Inferior parietal cortex (tissue), 1 donor: ENCODE results near the gene ST6GALNAC1.
A peak's percentile ranks its signal among the peaks of the same experiment; 100 is the strongest.
"Not testable (repeated sequence)": the region's sequence is repeated elsewhere in the genome, so short reads cannot be mapped to it uniquely, and the experiment has no call there.

Source experiments
- DNase-seq: peaks from one replicate; pipeline ENCODE4 v3.0.0-alpha.2; 2016; ENCODE audit errors: extremely low spot score

The ST6GALNAC1 gene

DNA sequence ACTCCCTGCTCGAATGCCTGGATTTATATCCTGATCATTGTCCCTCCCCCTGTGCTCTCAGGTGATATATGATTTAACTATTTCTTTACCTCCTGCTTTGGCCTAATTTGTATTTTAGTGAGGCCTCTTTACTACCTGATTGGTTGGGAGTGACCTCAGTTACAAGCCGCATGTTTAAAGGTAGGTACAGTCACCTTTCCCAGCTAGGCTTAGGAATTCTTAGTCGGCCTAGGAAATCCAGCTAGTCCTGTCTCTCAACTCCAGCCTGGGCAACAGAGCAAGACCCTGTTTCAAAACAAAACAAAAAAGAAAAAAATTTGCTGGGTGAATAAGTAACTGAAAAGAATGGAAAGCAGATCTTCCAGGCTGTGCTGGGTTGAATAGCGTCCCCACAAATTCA, 31.1 kb downstream of the ST6GALNAC1 start:
- no peak for DNase-seq

DNA sequence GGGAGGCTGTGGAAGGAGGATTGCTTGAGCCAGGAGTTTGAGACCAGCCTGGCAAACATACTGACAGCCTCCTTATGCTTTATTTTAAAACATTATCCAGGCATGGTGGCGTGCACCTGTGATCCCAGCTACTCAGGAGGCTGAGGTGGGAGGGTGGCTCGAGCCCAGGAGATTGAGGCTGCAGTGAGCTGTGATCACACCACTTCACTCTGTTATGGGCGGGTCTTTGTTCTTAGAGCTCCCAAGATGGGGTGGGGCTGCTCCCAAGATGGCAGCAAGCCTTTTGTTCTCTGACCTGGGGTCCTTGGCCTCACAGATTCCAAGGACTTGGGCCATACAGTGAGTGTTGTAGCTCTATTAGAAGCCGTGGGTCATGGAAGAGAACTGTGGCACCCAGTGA, 31.8 kb downstream of the ST6GALNAC1 start:
- no peak for DNase-seq

DNA sequence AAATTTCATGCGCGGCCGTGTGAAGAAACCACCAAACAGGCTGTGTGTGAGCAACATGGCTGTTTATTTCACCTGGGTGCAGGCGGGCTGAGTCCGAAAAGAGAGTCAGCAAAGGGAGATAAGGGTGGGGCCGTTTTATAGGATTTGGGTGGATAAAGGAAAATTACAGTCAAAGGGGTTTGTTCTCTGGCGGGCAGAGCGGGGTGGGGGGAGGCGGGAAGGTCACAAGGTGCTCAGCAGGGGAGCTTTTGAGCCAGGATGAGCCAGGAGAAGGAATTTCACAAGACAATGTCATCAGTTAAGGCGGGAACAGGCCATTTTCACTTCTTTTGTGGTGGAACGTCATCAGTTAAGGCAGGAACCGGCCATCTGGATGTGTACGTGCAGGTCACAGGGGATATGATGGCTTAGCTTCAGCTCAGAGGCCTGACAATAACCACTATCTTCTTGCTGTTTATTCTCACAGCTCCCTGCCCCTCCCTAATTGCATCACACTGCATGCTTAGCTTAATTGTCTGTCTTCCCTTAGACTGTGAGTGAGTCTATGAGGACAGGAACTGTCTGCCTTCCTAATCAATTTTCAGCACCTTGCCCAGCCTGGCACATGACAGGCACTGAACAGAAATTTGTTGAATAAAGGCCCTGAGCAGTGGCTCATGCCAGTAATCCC, 32.3 kb downstream of the ST6GALNAC1 start:
- DNase-seq = not testable (repeated sequence)

DNA sequence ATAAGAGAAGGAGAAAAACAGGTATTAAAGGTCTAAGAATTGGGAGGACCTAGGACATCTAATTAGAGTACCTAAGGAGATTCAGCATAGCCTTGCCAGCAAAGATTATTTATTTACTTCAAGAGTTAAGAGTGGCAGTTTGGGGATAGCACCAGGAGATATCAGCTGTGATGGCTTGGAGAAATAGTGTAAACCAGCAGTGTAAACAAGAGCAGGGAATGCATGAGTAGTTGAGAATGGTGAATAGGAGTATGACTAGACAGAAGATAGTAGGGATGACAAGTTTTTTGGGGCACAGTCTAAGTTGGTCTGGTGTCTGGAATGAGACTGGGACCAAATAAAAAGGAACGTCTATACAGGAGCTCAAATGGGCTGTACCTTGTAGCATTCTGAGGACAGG, 36.9 kb downstream of the ST6GALNAC1 start:
- not testable (repeated sequence) for DNase-seq

DNA sequence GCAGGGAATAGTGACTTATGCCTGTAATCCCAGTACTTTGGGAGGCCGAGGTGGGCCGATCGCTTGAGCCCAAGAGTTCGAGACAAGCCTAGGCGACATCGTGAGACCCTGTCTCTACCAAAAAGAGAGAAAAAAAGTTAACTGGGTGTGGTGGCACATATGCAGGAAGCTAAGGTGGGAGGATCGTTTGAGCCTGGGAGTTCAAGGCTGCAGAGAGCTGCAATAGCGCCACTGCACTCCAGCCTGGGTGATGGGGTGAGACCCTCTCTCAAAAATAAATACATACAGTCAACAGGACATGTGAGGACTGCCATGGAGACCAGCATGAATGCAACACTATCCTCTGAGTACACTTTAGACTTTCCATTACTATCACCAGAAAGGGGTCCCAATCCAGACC, 42.5 kb downstream of the ST6GALNAC1 start:
- no peak for DNase-seq

DNA sequence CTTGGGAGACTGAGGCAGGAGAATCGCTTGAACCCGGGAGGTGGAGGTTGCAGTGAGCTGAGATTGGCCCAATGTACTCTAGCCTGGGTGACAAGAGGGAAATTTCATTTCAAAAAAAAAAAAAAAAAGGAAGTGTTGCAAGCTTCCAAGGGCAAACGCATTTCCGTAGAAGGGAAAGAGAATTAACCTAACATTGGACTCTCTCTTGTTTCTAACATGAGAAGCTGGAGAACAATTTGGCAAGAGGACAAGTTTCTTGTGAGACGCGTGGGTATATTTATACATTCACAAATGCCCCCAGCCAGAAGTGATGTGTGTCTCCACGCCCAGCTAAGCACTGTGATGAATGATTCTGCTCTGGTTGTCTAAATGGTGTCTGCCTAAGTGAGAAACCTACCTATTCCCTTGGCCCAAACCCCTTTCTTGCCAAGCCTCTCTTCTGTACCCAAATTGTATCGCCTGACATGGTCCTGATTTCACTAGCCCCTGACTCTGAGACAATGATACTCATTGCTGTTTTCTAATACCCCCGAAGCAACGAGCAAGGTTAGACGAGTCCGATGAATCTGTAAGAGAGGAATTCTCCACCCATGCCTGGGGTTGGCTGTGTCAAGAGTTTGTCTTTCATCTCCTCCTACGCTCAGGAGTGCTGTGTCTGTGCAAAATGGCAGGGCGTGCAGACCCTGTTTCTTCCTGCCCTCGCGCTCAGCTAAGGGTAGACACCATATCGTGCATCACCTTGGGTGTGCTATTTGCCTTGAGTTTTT, 43.7 kb downstream of the ST6GALNAC1 start:
- no peak for DNase-seq

DNA sequence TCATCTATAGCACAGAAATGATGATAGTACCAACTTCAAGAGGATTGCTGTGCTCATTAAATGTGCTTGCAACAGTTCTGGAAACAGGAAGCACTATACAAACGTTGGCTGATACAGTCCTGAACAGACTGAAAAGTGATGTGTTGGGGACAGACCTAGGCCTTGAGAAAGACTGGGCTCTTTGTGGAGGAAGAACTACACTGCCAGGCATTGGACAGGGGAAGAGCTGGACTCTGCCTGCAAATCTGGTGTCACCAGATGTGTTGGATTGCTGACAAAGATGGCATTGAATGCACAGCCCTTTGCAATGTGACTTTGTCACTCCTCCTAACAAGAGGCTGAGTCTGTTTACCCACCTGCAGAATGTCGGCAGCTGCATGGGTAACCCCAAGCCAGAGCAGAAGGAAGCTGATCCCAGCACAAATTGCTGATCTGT, 45.5 kb downstream of the ST6GALNAC1 start:
- DNase-seq = peak; percentile 38

DNA sequence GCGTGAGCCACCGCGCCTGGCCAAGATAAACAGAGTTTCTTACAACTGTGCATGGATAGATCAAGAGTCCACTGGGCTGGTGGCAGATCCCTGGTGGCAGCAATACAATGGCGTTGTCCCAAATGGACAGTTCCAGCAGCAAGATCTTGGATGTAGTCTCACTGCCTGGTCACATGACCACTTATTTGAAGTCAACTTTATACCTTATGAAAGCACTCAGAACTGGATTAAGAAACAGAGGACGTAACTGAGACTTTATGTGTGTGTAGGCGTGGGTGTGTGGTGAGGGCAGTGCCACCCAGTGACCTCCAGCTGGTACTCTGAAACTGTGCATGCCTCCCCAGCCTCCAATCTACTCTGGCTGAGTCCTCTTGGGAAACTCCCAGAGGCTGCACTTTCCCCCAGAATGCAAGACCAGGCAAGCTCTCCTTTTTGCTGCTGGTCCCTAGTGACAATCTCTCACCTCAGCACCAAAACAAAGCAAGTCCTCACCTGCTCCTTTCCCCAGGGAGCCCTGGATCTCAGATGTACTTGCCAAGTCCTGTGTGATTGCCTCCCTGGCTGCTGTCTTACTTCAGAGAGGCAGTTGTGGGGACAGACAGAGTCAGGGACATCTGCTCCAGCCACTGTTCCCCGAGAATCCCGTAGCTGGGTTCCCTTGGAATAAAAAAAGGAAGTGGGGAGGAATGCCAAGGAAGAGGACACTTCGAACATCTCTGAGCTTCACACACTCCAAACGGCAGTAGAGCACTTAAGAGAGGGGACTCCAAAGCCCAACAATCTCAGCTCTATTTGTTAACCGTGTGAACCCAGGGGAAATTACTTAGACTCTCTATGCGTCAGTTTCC, 46.2 kb downstream of the ST6GALNAC1 start:
- no peak for DNase-seq

DNA sequence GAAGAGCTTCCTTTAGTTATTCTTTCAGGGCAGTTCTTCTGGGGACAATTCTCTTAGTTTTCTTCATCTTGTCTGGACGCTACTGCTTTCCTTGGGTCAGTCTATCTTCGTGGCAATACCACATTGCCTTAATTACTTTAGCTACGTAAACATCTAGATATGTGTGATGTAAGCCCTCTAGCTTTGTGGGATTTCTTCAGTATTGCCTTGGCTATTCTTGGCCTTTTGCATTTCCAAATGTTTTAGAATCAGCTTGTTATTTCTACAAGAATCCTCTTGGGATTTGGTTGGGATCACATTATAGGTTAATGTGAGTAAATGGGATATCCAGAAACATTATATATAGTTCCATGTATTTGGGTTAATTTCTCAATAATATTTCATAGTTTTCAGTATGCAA, 48.9 kb downstream of the ST6GALNAC1 start:
- DNase-seq = no peak

DNA sequence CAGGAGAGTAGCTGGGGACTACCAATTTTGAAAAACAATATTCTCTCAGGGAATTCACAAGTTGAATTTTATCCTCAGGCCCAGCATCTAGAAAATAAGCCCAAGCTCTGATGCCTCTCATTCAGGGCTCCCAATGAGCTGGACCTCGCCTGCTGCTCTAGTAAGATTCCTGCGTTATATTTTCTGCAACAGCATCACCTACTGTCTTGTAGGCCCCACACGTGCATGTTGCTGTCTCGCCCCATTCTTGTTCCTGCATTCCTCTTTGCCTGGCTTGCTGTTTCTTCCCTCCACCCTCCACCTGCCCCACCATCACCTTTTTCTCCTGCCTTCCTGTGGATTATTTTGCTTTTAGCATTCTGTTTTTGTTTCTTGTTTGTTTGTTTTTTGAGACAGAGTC, 49.6 kb downstream of the ST6GALNAC1 start:
- no peak for DNase-seq

DNA sequence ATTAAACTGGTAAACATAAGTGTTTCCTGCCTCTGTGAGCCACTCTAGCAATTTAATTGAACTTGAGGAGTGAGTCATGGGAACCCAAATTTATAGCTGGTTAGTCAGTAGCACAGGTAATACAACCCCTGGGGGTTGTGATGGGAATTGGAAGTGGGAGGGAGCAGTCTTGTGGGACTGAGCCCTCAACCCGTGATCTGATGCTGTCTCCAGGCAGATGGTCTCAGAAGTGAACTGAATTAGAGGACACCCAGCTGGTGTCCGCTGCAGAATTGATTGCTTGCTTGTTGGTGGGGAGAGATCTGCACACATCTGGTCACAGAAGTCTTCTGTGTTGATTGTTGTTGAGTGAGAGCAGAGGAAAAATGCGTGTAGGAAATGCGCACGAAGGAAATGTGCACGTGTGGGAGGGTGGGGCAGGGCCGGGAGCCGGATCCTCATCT, 50.2 kb downstream of the ST6GALNAC1 start:
- DNase-seq = no peak

DNA sequence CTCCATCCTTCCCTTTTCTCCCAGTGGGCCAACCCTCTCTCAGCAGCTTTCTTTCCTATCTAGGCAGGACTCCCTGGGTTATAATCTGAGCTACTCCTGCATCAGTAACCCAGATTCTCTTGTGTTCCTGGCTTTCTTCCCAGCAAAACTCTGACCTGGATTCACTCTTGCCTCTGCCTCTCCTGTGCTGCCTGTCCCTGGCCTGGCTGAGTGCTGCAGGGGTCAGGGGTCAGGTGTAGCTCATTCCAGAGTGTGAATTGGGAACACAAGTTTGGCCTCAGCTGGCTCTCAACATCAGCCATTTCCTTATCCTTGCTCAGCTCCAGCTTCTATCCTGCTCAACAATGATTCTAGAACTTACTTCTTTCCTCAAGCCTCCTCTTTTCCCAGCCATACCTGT, 55.4 kb downstream of the ST6GALNAC1 start:
- no peak for DNase-seq

DNA sequence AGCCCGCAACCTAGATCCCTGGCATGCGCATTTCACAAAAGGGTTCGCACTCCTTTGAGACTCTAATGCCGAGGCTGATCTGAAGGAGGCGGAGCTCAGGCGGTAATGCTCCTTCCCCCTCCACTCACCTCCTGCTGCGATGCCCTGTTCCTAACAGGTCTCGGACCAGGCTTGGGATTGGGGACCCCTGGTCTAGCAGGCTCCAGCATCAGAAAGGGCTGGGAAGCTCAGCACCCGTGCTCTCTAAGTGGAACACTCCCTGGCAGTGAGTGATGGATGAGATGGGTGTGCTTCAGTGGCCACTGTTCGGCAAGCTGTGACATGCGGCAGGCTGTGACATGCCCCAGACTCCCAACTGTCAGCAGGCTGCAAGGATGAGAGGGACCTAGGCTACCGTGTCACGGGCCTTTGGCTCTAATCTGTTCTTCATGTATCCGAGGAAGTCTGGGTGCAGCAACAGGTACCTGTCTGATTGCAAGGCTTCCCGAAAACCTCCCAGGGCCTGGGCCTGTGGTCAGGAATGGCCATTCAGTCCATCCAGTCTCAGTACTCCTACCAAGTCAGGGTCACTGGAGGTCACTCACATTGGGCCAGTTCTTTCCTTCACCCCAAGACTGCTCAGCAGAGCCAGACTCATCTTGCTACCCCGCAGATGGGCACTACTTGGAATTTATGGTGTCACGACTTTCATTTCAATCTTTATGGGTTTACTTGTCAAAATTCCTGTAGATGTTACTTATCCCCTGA, 56.6 kb downstream of the ST6GALNAC1 start:
- DNase-seq = no peak

DNA sequence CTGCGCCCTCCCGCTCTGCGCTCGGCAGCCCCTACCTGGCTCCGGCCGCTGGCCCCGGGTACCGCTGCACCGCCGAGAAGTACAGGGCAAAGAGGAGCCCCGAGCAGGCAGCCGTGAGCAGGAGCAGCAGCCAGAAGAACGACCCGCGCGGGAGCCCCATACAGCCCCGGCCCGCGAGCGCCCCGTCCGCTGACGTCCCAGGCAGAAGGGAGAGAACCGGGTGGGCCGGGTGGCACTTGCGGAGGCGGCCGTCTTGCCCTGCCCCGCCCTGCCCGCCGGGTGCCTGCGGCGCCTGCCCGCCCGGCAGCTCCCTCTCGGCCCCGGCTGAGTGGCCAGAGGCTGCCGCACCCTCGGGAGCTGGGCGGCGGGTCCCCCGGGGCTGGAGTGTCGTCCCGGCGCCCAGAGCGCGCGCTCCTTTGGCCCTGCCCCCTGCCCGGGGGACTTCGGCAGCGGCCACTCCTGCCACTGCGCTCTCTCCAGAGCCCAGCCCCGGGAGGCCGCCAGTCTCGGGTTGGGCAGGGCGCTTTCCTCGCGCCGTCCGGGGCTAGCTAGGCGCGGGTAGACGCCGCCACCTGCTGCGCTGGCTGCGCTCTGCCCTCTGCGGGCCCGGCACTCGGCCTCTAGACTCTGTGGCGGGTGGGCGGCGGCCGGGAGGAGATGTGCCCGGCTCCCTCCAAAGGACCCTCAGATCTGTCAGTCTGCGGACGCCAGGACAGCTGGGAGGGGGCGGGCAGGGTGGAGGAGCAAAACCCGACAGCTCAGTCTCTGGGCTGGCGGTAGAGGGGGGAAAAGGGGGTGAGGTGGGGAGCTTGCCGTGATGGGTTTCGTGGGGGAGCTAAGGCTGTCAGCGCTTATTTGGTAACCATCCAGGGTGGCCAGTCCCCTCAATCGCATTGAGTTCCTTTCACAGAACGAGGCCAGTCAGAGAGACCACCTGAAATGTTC, 57.6 kb downstream of the ST6GALNAC1 start, which contains the start of gene ST6GALNAC2:
TSS of gene ST6GALNAC2 (minus strand) at position 212 of the 945 bp plus-strand sequence. CDS start at position 160, 52 bp downstream.
- no peak for DNase-seq

DNA sequence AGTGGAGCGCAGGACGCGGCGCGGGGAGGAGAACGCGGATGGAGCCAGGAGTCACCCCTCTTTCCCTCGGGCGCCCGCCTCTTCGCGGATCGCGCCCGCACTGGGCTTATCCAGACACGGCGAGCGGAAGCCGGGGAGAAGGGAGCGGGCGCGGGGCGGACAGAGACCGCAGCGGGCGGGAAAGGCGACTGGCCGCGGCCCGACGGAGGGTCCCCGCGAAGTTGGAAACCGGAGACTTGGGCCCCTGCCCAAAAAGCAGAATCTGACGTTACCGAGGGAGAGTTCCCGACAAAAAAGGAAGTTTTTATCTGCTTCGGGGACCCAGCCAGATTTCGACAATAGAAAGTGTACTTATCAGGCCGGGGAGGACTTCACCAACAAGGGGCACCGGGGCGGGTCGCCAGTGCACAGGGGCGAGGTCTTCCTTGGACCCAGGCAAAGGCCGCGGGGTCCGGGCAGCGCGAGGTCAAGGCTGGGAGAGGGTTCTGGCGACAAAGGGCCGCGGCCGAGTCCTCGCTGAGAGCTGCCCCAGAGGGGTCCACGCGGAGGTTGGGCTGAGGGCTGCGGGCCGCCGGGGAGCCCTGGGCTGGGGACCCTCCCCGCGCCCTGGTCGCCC, 58.4 kb downstream of the ST6GALNAC1 start:
- DNase-seq = no peak

DNA sequence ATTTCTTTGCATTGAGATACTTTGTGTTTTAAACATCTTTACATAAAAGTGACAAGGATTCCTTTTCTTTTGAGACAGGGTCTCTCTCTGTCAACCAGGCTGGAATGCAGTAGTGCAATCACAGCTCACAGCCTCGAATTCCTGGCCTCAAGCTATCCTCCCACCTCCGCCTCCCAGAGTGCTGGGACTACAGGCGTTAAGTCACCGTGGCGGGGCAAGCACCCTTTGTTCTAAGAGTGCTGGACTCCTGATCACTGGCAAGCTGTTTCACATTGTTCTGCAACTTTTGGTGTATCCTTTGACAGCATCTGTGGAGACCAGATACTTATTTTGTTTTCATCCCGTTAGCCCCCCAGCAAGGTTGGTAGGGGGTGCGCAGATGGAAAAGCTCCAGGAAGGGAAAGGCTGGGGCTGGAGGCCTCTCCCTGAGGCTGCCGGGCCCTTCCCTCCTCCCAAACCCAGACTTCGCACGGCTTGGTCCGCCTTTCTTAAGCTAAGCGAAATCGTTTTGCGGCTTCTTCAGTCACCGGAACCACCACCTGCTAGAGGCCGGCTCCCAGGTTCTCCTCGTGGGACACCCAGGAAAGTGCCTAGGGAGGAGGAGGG, 59.0 kb downstream of the ST6GALNAC1 start:
- no peak for DNase-seq

DNA sequence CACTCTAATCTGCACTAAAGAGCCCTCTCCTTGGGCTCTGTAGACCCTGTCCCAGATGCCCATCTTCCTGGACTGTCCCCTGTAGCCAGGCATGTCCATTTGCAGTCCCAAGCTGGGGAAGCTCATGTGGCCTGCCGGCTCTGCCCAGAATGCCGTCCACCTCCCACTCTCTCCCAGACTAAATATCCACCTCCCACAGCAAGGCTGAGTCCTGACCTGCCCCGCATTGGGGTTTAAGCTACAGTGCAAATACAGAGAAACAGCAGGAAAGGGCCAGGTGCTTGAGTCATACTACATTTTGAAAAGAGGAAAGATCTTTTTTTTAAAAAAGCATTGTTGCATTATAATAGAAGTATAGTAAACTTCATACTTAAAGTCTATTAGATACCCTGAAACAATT, 60.9 kb downstream of the ST6GALNAC1 start:
- DNase-seq = no peak

DNA sequence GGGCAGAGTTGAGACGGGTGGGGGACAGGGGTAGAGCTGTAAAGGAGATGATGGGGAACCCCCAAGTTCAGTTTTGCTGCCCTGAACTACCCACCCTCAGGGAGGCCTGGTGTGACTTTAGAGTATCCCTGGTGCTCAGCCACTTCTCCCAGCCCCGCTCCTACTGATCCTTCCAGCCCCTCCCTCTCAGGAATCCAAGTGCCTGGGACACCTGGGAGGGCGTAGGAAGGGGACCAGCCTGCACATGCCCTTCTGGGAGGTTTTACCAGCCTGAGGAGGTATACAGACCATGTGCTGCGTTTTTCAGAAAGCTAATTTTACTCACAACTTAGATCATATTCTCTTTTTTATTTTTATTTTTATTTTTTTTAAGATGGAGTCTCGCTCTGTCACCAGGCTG, 62.0 kb downstream of the ST6GALNAC1 start:
- no peak for DNase-seq

DNA sequence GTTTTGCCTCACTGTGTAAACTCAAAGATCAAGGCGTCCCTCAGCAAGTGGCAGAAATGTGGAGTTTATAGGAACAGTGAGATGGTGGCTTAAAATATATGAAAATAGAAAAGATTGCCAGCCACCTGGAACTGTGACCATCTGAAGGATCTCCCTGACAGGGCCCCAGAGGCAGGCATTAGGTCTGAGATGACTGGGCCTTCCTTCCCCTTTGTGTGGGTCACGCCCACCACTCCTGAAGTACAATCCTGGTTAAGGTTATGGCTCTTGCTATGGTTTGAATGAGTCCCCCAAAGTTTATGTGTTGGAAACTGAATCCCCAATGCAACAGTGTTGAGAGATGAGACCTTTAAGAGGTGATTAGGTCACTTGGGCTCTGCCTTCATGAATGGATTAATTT, 64.3 kb downstream of the ST6GALNAC1 start:
- DNase-seq = no peak

DNA sequence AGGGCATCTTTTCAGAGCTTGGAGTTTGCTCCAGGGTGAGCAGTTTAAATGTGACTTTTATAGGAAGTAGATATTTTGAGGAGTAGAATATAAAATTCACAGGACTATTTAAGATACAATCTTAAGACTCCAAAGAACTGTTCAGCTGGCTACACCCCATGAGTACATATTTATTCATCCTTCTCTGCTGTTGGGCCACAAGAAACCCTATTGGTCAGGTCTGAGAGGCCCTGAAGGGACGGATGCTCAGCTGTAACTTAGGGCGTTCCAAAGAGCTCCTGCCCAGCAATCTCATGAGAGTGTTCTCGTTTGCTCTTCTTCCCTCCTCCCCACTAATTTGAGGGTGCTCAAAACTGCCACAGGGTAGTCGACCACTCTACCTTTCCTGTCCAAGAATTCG, 65.2 kb downstream of the ST6GALNAC1 start:
- DNase-seq = no peak
